ENCODE data around the gene MSL1.
A peak's percentile ranks its signal among the peaks of the same experiment; 100 is the strongest.
"Not testable (repeated sequence)": the region's sequence is repeated elsewhere in the genome, so short reads cannot be mapped to it uniquely, and the experiment has no call there.

The MSL1 gene

DNA sequence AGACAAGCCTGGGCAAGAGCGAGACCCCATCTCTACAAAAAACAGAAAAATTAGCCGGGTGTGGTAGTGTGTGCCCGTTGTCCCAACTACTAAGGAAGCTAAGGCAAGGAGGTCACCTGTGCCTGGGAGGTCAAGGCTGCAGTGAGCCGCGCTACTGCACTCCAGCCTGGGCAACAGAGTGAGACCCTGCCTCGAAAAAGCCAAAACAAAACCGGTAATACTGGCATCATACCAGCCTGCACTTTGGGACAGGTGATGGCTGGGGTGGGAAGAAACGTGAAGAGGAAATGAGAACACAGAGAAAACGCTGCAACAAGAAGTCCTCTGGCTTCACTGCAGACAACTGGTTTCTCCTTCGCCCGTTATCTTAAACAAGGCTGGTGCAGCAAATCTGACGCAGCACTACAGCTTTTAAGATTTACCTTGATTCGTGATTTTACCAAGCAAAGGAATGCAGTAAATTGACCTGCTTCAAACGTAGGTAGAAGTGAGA is 17.8 kb downstream of the MSL1 start:
- DNase-seq: no peak

DNA sequence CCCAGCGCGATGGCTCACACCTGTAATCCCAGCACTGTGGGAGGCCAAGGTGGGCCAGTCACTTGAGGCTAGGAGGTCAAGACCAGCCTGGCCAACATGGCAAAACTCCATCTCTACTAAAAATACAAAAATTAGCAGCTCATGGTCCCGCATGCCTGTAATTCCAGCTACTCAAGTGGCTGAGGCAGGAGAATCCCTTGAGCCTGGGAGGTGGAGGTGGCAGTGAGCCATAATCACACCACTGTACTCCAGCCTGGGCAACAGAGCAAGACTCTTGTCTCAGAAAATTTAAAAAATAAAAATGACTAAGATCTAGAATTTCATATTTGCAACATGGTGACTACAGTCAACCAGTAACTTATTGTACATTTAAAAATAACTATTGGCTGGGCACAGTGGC is 21.4 kb downstream of the MSL1 start:
- DNase-seq: not testable (repeated sequence)

DNA sequence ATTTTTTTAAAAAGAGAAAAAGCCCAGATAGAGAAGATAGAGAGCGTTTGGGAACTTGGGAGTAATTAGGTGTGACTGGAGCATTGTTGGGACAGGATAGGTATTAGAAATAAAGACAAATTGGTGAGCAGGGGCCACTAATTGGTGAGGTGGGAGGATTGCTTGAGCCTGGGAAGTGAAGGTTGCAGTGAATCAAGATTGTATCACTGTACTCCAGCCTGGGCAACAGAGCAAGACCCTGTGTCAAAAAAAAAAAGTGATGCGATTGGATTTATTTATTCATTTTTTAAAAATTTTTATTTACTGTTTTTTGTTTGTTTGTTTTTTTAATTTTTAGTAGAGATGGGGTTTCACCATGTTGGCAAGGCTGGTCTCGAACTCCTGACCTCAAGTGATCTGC is 23.7 kb downstream of the MSL1 start:
- DNase-seq: no peak

DNA sequence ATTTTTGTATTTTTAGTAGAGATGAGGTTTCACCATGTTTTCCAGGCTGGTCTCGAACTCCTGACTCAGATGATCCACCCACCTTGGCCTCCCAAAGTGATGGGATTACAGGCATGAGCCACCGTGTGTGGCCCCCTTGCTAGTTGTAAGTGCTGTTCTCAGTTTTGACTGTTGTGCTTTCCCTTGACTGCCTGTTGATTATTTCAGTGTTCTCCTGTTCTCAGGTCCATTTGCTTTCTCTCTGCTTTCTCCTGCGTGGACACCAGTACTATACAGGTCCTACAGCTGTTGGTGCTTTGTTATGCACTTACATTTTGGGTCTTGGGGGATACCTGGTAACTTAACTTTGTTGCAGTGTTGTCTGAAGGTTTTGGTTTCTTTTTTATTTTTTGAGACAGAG is 26.8 kb downstream of the MSL1 start:
- no peak for DNase-seq

DNA sequence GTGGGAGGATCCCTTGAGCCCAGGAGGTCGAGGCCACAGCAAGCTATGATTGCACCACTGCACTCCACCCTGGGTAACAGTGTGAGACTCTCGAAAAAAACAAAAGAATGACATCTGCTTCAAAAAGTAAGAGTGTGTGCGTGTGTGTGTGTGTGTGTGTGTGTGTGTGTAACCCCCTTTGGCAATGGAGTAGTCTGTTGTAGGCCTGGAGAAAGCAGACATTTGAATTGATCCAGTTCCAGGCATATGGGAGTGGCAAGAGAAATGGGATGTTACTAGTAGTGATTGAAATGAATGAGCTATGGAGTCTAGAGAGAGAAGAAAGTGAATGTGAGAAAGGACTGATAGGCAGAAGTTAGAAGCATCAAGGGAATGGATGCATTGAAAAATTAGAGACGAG is 28.5 kb downstream of the MSL1 start:
- no peak for DNase-seq

DNA sequence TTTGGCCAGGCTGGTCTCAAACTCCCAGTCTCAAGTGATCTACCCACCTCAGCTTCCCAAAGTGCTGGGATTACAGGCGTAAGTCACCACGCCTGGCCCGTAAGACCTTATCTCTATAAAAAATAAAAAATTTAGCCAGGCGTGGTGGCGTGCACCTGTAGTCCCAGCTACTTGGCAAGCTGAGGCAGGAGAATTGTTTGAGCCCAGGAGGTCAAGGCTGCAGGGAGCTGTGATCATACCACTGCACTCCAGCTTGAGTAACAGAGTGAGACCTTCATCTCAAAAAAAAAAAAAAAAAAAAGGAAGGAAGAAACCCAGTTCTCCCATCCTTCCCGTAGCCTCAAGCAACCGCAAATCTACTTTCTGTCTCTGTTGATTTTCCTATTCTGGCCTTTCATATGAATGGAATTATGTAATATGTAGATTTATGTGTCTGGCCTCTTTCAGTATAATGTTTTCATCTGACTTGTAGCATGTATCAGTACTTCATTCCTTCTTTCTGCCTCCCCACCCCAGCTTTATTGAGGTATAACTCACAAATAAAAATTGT is 29.7 kb downstream of the MSL1 start:
- no peak for DNase-seq

DNA sequence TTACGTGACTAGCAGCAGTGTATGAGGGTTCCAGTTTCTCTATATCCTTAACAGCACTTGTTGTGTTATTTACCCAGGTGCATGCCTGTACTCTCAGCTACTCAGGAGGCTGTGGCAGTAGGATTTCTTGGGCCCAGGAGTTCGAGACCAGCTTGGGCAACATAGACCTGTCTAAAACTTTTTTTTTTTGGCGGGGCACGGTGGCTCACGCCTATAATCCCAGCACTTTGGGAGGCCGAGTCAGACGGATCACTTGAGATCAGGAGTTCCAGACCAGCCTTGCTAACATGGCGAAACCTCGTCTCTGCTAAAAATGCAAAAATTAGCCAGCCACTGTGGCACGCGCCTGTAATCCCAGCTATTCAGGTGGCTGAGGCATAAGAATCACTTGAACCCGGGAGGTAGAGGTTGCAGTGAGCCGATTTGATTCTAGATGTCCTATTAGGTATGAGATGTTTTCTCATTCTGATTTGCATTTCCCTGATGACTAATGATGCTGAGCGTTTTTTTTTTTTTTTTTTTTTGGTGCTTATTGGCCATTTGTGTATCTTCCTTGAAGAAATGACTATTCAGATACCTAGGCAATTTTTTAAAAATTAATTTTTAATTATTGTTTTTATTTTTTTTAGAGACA is 31.9 kb downstream of the MSL1 start:
- DNase-seq: no peak

DNA sequence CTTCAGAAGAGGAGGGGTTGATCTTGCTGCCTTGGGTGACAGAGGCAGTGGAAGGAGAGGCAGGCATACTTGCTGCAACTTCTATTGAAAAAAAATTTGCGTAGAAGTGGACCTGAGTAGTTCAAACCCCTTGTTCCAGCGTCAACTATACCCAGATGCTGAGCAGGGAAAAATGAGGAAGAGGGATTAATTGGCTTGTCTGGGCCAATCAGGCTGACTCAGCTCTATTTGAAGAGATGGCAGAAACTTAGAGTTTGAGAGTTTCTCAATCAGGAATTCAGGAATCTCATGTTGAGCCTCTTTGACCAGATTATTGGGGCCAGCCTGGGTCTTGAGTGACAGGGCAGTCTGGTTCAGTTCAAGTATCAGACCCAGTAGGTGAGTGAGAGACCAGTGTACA is 36.2 kb downstream of the MSL1 start:
- no peak for DNase-seq

DNA sequence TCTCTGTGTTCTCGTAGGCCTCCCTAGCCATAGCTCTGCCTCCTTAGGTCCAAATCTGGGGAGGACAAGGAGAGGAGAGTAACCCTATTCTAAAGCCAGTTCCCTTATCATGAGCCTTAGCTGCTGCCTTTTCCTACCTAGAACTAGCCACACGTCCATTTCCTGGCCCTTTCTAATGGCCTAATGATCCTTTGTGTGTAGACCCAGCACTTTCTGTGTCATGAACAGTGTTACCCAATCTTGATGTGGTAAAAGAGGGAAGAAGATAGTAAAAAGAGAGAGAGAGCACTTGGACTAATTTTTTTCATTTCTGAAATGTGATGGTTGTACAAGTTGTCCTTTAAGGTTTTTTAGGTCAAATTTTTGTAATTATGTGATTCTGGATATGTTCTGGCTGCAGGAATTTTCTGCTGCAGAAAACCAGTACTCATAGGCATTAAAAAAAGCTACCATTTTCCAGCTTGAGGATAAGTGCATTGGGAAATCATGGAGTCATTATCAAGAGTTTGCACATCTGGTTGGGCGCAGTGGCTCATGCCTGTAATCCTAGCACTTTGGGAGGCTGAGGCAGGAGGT is 36.8 kb downstream of the MSL1 start:
- DNase-seq: no peak

DNA sequence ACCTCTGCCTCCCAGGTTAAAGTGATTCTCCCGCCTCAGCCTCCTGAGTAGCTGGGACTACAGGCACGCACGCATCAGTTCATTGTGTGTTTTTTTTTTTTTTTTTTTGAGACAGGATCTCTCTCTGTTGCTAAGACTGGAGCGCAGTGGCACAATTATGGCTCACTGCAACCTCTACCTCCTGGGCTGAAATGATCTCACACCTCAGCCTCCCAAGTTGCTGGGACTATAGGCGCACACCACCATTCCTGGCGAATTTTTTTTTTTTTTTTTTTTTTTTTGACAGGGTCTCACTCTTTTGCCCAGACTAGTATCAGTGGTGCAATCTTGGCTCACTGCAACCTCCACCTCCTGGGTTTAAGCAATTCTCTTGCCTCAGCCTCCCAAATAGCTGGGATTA is 37.7 kb downstream of the MSL1 start:
- DNase-seq: no peak

DNA sequence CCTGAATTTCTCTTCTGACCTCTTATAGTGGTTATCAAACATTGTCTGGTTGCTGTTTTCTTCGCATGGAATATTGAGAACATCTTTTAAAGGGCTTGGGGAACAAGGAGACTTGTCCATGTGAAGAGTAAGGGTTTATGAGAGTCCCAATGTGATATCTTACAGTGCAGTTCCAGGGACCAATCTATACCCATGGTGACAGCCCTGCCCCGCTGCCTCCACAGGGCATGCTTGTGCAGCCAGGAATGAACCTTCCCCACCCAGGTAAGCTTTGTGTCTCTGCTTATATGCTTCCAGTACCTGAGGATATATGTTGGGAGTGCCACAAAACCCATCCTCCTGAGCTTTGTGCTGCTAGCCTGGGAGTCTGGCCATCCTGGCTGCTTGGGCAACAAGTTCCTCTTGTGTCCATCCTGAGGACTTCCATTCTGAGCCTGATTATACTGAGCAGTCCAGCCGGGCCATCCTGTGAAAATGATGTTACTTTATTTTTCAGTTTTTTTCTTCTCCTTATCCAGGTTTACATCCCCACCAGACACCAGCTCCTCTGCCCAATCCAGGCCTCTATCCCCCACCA is 46.0 kb downstream of the MSL1 start:
- DNase-seq: no peak

DNA sequence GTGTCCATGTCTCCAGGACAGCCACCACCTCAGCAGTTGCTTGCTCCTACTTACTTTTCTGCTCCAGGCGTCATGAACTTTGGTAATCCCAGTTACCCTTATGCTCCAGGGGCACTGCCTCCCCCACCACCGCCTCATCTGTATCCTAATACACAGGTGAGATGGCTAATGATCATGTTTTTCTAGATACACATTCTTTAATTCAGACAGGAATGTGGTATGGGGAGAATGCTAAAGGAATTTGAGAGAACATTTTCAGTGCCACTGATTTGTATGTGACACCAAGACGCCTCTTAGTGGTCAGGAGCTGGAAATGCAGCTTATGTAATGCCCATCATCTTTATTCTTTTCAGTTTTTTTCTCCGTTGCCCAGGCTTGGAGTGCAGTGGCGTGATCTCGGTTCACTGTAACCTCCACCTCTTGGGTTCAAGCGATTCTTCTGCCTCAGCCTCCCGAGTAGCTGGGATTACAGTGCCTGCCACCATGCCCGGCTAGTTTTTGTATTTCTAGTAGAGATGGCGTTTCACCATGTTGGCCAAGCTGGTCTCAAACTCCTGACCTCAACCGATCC is 46.6 kb downstream of the MSL1 start:
- no peak for DNase-seq

DNA sequence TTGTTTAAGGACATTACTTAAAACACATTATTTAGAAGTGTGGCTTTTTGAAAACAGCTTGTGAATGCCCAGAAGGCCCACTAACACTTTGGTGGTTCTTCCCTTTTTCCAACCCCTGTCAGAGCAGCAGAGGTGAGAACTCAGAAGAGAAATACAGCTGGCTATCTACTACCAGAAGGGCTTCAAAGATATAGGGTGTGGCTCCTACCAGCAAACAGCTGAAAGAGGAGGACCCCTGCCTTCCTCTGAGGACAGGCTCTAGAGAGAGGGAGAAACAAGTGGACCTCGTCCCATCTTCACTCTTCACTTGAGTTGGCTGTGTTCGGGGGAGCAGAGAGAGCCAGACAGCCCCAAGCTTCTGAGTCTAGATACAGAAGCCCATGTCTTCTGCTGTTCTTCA is 48.6 kb downstream of the MSL1 start:
- no peak for DNase-seq

DNA sequence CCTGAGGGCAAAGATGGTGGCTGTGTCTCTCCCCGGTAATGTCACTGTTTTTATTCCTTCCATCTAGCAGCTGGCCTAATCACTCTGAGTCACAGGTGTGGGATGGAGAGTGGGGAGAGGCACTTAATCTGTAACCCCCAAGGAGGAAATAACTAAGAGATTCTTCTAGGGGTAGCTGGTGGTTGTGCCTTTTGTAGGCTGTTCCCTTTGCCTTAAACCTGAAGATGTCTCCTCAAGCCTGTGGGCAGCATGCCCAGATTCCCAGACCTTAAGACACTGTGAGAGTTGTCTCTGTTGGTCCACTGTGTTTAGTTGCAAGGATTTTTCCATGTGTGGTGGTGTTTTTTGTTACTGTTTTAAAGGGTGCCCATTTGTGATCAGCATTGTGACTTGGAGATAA is 50.0 kb downstream of the MSL1 start:
- no peak for DNase-seq

DNA sequence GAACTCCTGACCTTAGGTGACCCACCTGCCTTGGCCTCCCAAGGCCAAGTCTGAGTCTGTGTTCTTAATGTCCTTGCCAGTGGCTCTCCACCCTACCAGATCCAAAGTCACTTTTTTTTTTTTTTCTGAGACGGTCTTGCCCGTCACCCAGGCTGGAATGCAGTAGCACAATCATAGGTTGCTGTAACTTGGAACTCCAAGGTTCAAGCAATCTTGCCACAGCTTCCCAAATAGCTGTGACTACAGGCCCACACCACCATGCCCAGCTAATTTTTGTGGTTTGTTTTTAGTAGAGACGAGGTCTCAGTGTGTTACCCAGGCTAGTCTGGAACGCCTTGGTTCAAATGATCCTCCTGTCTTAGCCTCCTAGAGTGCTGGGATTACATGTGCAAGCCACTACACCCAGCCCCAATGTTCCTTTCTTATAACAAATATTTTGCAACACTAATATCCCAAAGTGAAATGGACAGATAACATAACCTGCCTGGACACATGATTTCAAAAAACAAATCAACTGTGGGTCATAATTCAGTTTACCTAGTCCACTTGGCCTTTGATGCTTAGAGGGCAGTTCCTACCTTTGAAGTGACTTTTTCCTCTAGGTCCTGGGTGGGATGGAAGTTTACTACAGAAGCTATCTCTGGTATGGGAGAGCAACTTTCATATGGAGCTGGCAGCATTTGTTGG is 51.5 kb downstream of the MSL1 start:
- DNase-seq: no peak

DNA sequence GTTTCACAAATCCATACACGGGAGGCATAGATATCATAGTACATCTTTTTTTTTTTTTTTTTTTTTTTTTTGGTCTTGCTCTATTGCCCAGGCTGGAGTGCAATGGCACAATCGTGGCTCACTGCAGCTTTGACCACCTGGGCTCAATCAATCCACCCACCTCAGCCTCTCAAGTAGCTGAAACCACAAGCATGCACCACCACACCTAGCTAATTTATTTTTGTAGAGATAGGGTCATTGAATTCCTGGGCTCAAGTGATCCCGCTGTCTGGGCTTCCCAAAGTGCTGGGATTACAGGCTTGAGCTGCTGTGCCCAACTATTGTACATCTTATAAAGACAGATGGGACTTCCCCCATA is 52.0 kb downstream of the MSL1 start:
- no peak for DNase-seq

DNA sequence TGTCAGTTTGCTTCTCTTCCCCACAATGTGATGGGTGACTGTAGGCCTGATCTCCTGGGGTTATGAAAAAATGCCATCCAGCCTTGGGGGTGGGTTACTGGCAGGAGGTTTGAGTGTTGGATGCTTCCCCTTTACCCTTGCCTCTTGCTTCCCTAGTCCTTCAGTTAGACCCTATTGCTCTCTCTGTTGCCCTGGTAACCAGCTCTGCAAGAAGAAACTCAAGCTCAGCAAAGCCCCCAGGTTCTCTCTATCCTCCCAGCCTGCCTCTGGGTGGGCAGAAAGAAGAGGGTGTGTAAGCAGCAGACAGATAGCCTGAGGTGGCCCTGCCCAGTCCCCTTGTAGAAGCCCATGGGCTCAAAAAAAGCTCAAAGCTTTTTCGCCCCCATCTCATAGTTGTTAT is 52.7 kb downstream of the MSL1 start:
- DNase-seq: no peak

DNA sequence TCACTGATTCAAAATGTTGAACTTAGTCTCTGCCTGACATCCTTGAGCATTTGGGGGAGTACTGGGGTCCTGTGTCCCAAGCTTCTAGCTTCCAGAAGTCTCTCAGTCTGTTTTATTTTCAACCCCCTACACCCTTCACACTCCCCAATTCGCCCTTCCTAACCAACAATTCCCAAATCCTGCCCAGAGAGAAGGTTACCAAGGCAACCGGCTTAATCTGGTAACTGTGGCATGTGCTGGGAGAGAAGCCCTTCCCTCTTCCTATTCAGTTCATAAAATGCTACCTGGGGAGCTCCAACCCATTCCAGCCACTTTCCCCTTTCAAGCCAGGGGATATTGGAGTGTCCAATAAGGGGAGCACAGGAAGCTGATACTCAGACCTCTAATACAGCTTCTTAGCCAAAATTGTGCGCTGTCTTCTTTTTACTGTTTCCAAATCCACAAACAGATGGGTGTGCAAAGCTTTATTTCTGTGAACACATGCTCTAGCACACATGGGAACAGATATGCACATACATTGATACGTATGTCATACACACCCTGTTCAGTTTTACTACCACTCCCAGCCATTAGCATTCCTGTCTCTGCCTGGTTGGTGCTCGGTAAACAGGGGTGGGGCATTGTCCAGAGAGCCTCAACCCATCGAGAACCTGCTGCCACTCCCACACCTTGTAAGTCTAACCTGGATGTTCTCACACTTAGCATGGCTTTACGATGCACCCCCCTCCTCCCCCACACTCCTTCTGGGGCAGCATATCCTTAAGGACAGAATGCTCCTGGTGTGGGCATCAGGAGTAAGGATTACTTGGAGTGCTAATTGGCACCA is 54.4 kb downstream of the MSL1 start:
- no peak for DNase-seq

DNA sequence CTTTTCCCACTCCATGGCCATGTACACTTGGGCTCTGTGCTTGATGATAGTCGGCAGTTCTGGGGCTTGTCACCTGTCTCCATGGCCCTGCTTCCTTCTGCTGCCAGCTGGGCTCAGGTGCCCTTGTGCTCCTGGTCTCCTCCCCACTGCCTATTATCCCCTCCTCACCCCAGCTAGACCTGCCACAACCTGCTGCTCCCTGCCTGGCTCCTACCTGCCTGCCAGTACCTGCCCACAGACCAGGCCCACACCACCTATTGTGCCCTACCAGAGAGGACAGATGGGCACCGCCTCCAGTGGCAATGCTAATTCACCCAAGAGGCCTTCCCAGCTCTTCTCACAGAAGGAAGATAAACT is 55.0 kb downstream of the MSL1 start:
- DNase-seq: no peak

DNA sequence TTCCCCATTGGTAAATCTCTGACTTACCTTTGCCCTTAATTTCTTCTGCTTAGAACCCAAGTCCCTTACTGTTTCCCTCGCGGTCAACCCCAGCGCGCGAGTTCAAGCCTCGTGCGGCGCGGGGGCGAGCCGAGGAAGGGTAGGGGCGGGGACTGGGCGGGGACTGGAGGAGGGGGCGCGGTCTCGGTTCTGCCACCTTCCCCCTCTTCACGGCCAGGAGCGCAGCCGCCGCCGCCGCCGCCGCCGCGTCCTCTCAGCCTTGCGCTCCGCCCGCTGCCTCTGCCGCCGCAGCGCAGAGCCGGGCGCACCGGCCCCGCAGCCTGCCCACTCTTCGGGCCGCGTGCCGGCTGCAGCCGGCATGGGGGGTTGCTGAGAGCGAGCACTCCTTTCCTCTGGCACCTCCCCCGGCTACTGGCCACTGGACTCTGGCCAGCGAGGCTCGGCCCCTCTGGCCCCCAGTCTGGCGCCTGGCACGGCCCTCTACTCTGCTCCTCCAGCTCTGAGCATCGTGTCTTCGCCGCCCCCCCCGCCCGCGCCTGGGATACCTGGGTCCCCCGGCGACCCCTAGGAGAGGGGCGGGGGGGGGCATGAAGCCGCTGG is 55.6 kb downstream of the MSL1 start, which contains the start of gene RAPGEFL1:
Gene RAPGEFL1, plus strand, starts transcription at position 196 of the 600 bp plus-strand sequence. Its CDS starts 392 bp downstream, at position 588.
- DNase-seq: peak; percentile 54

DNA sequence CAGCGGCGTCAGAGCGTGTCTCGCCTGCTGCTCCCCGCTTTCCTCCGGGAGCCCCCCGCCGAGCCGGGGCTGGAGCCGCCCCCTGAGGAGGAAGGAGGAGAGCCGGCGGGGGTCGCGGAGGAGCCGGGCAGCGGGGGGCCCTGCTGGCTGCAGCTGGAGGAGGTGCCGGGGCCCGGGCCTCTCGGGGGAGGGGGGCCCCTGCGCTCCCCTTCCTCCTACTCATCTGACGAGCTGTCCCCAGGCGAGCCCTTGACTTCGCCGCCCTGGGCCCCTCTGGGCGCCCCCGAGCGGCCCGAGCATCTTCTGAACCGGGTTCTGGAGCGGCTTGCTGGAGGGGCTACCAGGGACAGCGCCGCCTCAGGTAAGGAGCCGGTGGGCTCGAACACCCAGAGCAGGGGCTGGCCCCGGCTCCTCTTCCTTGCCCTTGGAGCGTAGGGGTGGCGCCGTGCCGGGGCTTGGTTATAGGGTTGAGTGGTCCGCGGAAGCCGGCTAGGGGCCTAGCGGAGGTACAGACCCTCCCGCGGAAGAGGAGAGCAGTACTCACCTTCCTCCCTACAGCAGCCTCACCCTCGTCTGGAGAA is 56.3 kb downstream of the MSL1 start:
- no peak for DNase-seq

DNA sequence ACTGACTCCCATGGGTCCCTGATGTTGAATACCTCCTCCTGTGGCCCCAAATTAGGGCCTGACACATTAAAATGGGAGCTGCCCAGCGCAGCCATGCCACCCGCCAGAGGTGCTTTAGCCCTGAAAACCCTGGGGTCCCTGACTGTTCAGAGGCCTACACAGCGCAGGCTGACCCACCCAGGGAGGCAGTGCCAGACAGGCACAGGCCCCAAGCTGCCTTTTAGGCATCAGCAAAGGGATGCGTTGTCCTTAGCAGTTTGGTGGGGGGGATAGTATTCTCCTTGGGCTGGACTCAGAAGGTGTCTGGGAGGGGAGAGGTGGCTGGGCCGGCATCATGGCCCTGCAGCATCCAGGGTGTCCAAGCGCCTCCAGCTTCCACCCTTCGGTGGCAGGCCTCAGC is 56.9 kb downstream of the MSL1 start:
- DNase-seq: no peak
